HEK293 (cell line): ENCODE results near the gene PRRC2B.
A peak's percentile ranks its signal among the peaks of the same experiment; 100 is the strongest.

ENCODE experiments used
- CTCF ChIA-PET: fragments of 350-600 bp; formaldehyde crosslinking; extraction: SDS; loops from one replicate; lab custom pipeline; 2021; ENCODE audit warnings: antibody characterized with exemption; lab: Yijun Ruan, JAX
- POLR2A ChIA-PET: fragments of 300-600 bp; formaldehyde crosslinking; extraction: SDS; loops from one replicate; lab custom pipeline; 2020; ENCODE audit warnings: antibody characterized with exemption, inconsistent platforms; lab: Yijun Ruan, JAX
- H3K27ac ChIP-seq: fragments of 200-500 bp; sonication (Bioruptor generic); 2 replicates; pipeline ENCODE4 v1.5.1; 2014; ENCODE audit warnings: low read depth, low read length, control low read depth, inconsistent platforms; ENCODE audit errors: extremely low read depth
- H3K36me3 ChIP-seq, 2 experiments: fragments of 200-500 bp in 1 of 2; sonication (Bioruptor generic) in 1 of 2; 1 replicate in 1 of 2; 2 replicates in 1 of 2; pipeline ENCODE4 v1.5.1; 2014 to 2017; ENCODE audit warnings: inconsistent platforms in 2 of 2, low read length in 2 of 2; ENCODE audit not compliant: control insufficient read depth in 2 of 2, insufficient read depth in 1 of 2
- H3K4me1 ChIP-seq: fragments of 200-500 bp; sonication (Bioruptor generic); 2 replicates; pipeline ENCODE4 v1.5.1; 2014; ENCODE audit warnings: mild to moderate bottlenecking, low read length, inconsistent platforms; ENCODE audit not compliant: control insufficient read depth, insufficient read depth
- H3K4me3 ChIP-seq: 2 replicates; pipeline ENCODE4 v1.5.1; 2011; ENCODE audit warnings: low read depth, mild to moderate bottlenecking, control low read depth, low read length, moderate library complexity
- H3K9me3 ChIP-seq: fragments of 200-500 bp; sonication (Bioruptor generic); 2 replicates; pipeline ENCODE4 v1.5.1; 2014; ENCODE audit warnings: low read depth, low read length, inconsistent platforms; ENCODE audit not compliant: control insufficient read depth, insufficient read depth
- FEZF1 ChIP-seq: fragments of 450-650 bp; formaldehyde crosslinking; IDR thresholded peaks from 2 replicates; pipeline ENCODE4 v1.5.1; 2016; ENCODE audit warnings: missing biosample characterization, missing genetic modification characterization
- GLIS1 ChIP-seq: fragments of 450-650 bp; formaldehyde crosslinking; IDR thresholded peaks from 2 replicates; pipeline ENCODE4 v1.5.1; 2016; ENCODE audit warnings: missing biosample characterization, missing genetic modification characterization
- GLIS2 ChIP-seq: fragments of 450-650 bp; formaldehyde crosslinking; IDR thresholded peaks from 2 replicates; pipeline ENCODE4 v1.5.1; 2016; ENCODE audit warnings: missing biosample characterization, missing genetic modification characterization
- HOXC10 ChIP-seq: sonication (generic); formaldehyde crosslinking; IDR thresholded peaks from 2 replicates; pipeline ENCODE4 v1.8.1; 2023; ENCODE audit warnings: mild to moderate bottlenecking, missing genetic modification reagents
- OSR2 ChIP-seq: fragments of 450-650 bp; formaldehyde crosslinking; IDR thresholded peaks from 2 replicates; pipeline ENCODE4 v1.5.1; 2016; ENCODE audit warnings: missing biosample characterization, missing genetic modification characterization
- SALL2 ChIP-seq: fragments of 450-650 bp; formaldehyde crosslinking; IDR thresholded peaks from 2 replicates; pipeline ENCODE4 v1.5.0; 2017; ENCODE audit warnings: missing biosample characterization, mild to moderate bottlenecking, missing genetic modification characterization, borderline replicate concordance
- SP3 ChIP-seq: fragments of 450-650 bp; formaldehyde crosslinking; IDR thresholded peaks from 2 replicates; pipeline ENCODE4 v1.5.1; 2016; ENCODE audit warnings: missing biosample characterization, missing genetic modification characterization
- ZEB2 ChIP-seq: fragments of 450-650 bp; formaldehyde crosslinking; IDR thresholded peaks from 2 replicates; pipeline ENCODE4 v1.5.1; 2016; ENCODE audit warnings: missing biosample characterization, missing genetic modification characterization
- ZFP69B ChIP-seq: fragments of 450-650 bp; formaldehyde crosslinking; IDR thresholded peaks from 2 replicates; pipeline ENCODE4 v1.5.1; 2016; ENCODE audit warnings: missing biosample characterization, missing genetic modification characterization
- ZIC2 ChIP-seq: fragments of 450-650 bp; formaldehyde crosslinking; IDR thresholded peaks from 2 replicates; pipeline ENCODE4 v1.5.1; 2016; ENCODE audit warnings: missing biosample characterization, missing genetic modification characterization
- ZNF555 ChIP-seq: fragments of 450-650 bp; formaldehyde crosslinking; conservative IDR thresholded peaks from 2 replicates; pipeline ENCODE4 v1.5.1; 2017; ENCODE audit warnings: missing biosample characterization, mild to moderate bottlenecking, missing genetic modification characterization, inconsistent platforms
- ZNF623 ChIP-seq: fragments of 450-650 bp; formaldehyde crosslinking; IDR thresholded peaks from 2 replicates; pipeline ENCODE4 v1.5.1; 2016; ENCODE audit warnings: missing biosample characterization, missing genetic modification characterization
- ZNF664 ChIP-seq: fragments of 450-650 bp; formaldehyde crosslinking; IDR thresholded peaks from 2 replicates; pipeline ENCODE4 v1.5.1; 2016; ENCODE audit warnings: missing biosample characterization, missing genetic modification characterization
- TF ChIP-seq, protein P1 (sequence below): fragments of 450-650 bp; formaldehyde crosslinking; IDR thresholded peaks from 2 replicates; pipeline ENCODE4 v1.5.1; 2017; ENCODE audit warnings: missing biosample characterization, missing genetic modification characterization
- TF ChIP-seq, protein P2 (sequence below): fragments of 450-650 bp; formaldehyde crosslinking; IDR thresholded peaks from 2 replicates; pipeline ENCODE4 v1.5.1; 2017; ENCODE audit warnings: missing biosample characterization, missing genetic modification characterization
- TF ChIP-seq, protein P3 (sequence below): fragments of 450-650 bp; formaldehyde crosslinking; IDR thresholded peaks from 2 replicates; pipeline ENCODE4 v1.5.1; 2016; ENCODE audit warnings: missing biosample characterization, missing genetic modification characterization

The PRRC2B gene

DNA sequence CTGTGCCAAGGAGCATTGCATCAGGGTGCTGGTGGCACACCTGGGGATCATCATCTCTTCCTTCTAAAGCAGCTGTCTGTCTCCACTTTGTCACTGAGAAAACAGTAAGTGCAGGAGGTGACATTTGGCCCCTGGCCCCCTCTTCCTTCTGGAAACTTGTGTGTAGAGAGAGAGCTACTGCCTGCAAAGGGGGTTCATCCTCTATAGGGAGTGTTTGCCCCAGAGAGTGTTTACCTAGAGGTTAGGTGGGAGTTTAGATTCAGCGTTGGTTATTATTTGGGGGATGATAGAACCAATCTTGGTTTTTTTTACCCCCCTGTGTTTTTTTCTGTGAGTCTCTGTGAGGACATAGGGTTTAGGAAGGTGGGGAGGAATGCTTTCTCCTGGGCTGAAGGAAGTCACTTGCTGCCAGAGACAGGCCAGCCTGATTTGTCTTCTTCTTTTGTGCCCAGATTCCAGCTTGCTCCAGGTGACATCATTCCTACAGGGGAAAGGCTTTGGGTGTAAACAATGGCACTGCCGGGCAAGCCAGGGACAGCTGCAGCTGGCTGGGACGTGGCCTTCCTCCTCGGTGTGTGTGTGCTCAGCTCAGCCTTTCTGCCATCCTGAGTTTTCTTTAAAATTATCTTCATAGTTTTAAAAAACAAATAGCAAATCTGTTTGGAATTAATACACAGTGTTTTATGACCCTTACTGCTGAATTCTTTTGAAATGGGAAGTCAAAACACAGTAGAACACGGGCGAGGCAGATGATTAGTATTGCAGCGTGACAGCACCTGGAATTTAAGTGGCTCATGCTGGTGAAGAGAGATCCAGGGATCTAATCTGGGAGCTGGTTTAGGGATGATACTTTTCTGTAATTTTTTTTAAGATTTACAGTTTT lies 24.5 kb downstream of the PRRC2B start (continued):
- TF ChIP-seq HOXC10, result no peak

DNA sequence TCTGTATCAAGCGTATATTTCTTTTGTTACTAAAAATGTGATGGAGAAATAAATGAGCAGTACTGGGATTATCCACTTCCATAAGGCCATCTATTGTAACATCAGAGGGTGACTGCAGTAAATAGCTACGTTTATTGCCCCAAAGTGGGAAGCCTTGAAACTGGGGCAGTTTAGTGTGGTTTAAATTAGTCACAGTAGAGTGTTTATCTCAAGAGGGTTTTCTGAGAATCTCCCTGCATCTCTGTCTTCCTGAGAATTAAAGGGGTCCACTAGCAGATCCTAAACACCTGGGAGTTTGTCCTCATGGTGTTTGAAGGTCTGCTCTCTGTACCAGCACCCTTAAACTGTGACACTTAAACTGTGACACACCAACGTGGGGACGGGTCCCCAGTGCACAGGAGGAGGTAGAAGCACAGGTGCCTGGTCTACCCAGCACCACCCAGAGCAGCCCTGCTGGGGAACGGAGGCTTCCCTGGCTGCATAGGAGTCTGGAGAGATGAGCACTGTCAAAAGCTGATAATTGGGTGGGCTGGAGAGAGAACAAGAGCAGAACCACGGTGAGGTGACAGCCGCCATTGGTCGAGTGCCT lies 25.2 kb downstream of the PRRC2B start:
- H3K4me3 ChIP-seq, result no peak overlapping the region
- H3K27ac ChIP-seq, result no peak overlapping the region
- TF ChIP-seq SP3 (tag by site-specific recombination) (no peak), OSR2 (tag by site-specific recombination) (0 out of 2 replicates have a peak, but pooled peaks have one; percentile 9), ZEB2 (no peak), ZNF664 (tag by site-specific recombination) (peak; percentile 83; the same call in 1 of the 2 replicates), FEZF1 (tag by site-specific recombination) (peak; percentile 78), ZIC2 (0 out of 2 replicates have a peak, but pooled peaks have one; percentile 13)
- TF ChIP-seq, protein P1, sequence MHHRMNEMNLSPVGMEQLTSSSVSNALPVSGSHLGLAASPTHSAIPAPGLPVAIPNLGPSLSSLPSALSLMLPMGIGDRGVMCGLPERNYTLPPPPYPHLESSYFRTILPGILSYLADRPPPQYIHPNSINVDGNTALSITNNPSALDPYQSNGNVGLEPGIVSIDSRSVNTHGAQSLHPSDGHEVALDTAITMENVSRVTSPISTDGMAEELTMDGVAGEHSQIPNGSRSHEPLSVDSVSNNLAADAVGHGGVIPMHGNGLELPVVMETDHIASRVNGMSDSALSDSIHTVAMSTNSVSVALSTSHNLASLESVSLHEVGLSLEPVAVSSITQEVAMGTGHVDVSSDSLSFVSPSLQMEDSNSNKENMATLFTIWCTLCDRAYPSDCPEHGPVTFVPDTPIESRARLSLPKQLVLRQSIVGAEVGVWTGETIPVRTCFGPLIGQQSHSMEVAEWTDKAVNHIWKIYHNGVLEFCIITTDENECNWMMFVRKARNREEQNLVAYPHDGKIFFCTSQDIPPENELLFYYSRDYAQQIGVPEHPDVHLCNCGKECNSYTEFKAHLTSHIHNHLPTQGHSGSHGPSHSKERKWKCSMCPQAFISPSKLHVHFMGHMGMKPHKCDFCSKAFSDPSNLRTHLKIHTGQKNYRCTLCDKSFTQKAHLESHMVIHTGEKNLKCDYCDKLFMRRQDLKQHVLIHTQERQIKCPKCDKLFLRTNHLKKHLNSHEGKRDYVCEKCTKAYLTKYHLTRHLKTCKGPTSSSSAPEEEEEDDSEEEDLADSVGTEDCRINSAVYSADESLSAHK (tag by site-specific recombination), result peak; percentile 100
- TF ChIP-seq, protein P2, sequence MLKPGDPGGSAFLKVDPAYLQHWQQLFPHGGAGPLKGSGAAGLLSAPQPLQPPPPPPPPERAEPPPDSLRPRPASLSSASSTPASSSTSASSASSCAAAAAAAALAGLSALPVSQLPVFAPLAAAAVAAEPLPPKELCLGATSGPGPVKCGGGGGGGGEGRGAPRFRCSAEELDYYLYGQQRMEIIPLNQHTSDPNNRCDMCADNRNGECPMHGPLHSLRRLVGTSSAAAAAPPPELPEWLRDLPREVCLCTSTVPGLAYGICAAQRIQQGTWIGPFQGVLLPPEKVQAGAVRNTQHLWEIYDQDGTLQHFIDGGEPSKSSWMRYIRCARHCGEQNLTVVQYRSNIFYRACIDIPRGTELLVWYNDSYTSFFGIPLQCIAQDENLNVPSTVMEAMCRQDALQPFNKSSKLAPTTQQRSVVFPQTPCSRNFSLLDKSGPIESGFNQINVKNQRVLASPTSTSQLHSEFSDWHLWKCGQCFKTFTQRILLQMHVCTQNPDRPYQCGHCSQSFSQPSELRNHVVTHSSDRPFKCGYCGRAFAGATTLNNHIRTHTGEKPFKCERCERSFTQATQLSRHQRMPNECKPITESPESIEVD (tag by site-specific recombination), result peak; percentile 29; the same call in 1 of the 2 replicates
- TF ChIP-seq, all 188 proteins: peak for 6
- ChIA-PET POLR2A (interaction anchor here (0.8 to 1.9 kb wide), 5 partner anchors 11 to 46 kb away, joined by 3 to 8 read pairs (median 4); no protein-coding TSS in a partner anchor), CTCF (interaction anchor here (1.0 to 1.9 kb wide), 3 partner anchors 12 to 69 kb away, joined by 3 to 7 read pairs (median 3); no protein-coding TSS in a partner anchor)
- no peaks in the 10 kb centered on the region for H3K9me3 ChIP-seq
- peaks cover 0 to 32% of the 10 kb centered on the region in 2 experiments; a peak in 2 of 3 replicates for H3K36me3 ChIP-seq
- peaks cover 35% of the 10 kb centered on the region for H3K4me1 ChIP-seq

DNA sequence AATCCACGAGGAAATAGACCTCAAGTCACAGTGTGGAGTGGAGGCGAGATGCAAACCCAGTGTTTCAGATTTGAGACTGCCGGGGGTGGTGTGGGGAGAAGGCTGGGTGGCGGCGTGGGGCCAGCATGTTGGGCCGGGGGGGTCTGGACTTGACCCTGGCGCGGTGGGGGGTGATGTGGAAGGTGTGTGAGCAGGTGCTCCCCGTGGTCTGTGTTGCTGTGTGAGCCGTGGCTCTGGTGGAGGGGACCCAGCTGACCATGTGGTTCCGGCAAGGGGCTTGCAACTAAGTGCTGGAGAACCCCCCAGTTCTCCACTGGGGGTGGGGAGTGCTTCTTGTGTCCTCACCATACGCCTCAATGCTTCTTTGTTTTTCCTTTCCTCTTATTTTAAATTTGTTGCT lies 25.8 kb downstream of the PRRC2B start:
- TF ChIP-seq SALL2 (tag by site-specific recombination) (no peak), GLIS2 (peak; percentile 79), GLIS1 (tag by site-specific recombination) (peak; percentile 59), ZFP69B (tag by site-specific recombination) (no peak), ZNF623 (tag by site-specific recombination) (no peak), ZNF555 (tag by site-specific recombination) (no peak)
- TF ChIP-seq, protein P3, sequence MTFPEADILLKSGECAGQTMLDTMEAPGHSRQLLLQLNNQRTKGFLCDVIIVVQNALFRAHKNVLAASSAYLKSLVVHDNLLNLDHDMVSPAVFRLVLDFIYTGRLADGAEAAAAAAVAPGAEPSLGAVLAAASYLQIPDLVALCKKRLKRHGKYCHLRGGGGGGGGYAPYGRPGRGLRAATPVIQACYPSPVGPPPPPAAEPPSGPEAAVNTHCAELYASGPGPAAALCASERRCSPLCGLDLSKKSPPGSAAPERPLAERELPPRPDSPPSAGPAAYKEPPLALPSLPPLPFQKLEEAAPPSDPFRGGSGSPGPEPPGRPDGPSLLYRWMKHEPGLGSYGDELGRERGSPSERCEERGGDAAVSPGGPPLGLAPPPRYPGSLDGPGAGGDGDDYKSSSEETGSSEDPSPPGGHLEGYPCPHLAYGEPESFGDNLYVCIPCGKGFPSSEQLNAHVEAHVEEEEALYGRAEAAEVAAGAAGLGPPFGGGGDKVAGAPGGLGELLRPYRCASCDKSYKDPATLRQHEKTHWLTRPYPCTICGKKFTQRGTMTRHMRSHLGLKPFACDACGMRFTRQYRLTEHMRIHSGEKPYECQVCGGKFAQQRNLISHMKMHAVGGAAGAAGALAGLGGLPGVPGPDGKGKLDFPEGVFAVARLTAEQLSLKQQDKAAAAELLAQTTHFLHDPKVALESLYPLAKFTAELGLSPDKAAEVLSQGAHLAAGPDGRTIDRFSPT (tag by site-specific recombination), result no peak
- Histone ChIP-seq H3K4me1 (peaks cover 35% of the 10 kb centered on the region), H3K4me3 (no peak overlapping the region), H3K9me3 (no peaks in the 10 kb centered on the region), H3K27ac (no peak overlapping the region), H3K36me3 (peaks cover 0 to 30% of the 10 kb centered on the region in 2 experiments; a peak in 2 of 3 replicates)
- ChIA-PET POLR2A (interaction anchor here (0.6 to 1.7 kb wide), 2 partner anchors 23 to 47 kb away, joined by 3 to 4 read pairs; no protein-coding TSS in a partner anchor), CTCF (interaction anchor here (1.0 kb wide), 1 partner anchor 13 kb away, joined by 3 read pairs; no protein-coding TSS in a partner anchor)
